Measurements from ENCODE around the gene TNNI3.
"Not testable (repeated sequence)": the region's sequence is repeated elsewhere in the genome, so short reads cannot be mapped to it uniquely, and the experiment has no call there.

Gene TNNI3

GRCh38 chr19:55112246-55112776, 45.2 kb downstream of the TNNI3 start:
- no peak for DNase-seq

GRCh38 chr19:55111238-55111831, 46.2 kb downstream of the TNNI3 start:
- DNase-seq: no peak

- no peak for DNase-seq
These were observed 47.8 kb downstream of the TNNI3 start for GRCh38 chr19:55109527-55110291.

GRCh38 chr19:55107252-55107651, 50.3 kb downstream of the TNNI3 start:
- DNase-seq: not testable (repeated sequence)

- DNase-seq: no peak
These were observed 50.9 kb downstream of the TNNI3 start for GRCh38 chr19:55106591-55106990.

GRCh38 chr19:55105237-55105636, 52.3 kb downstream of the TNNI3 start:
- DNase-seq: no peak

GRCh38 chr19:55103190-55103589, 54.3 kb downstream of the TNNI3 start:
- no peak for DNase-seq
